Activated CD4-positive, alpha-beta T cell treated with anti-CD3 and anti-CD28 coated beads for 1 hour (primary cell): ENCODE measurements around the gene LORICRIN.

Experiments
- DNase-seq: peaks from one replicate; pipeline ENCODE4 v3.0.0-alpha.2; 2020

LORICRIN gene

GRCh38 chr1:153307221-153307600 is 47.7 kb downstream of the LORICRIN start:
- no peak for DNase-seq

- no peak for DNase-seq
Measured at GRCh38 chr1:153308540-153308939, 49.1 kb downstream of the LORICRIN start.

- DNase-seq = no peak
Measured at GRCh38 chr1:153309441-153309840, 50.0 kb downstream of the LORICRIN start.

- DNase-seq = no peak
Measured at GRCh38 chr1:153310526-153310925, 51.0 kb downstream of the LORICRIN start.
